HepG2 (cell line): Measurements from ENCODE around the gene CLIC4. TPM values are rescaled to one million over a fixed set of nuclear protein-coding genes. Genes with fewer than 3 reads are reported as not detected.
A peak's percentile ranks its signal among the peaks of the same experiment; 100 is the strongest.

ENCODE experiments used
- BRCA1 ChIP-seq: sonication (generic); formaldehyde crosslinking; IDR thresholded peaks from 2 replicates; pipeline ENCODE4 v1.4.0; 2020; ENCODE audit warnings: missing genetic modification reagents
- FLYWCH1 ChIP-seq: sonication (generic); formaldehyde crosslinking; IDR thresholded peaks from 2 replicates; pipeline ENCODE4 v1.8.1; 2023; ENCODE audit warnings: mild to moderate bottlenecking, missing genetic modification reagents
- HNF1B ChIP-seq: sonication (generic); formaldehyde crosslinking; IDR thresholded peaks from 2 replicates; pipeline ENCODE4 v1.5.1; 2020; ENCODE audit warnings: mild to moderate bottlenecking, moderate library complexity, missing genetic modification reagents
- HOXA3 ChIP-seq: sonication (generic); formaldehyde crosslinking; IDR thresholded peaks from 2 replicates; pipeline ENCODE4 v1.5.0; 2020; ENCODE audit warnings: missing genetic modification reagents
- KLF15 ChIP-seq: sonication (generic); formaldehyde crosslinking; IDR thresholded peaks from 2 replicates; pipeline ENCODE4 v1.8.1; 2023; ENCODE audit warnings: borderline replicate concordance, mild to moderate bottlenecking, inconsistent platforms, missing genetic modification reagents, mixed read lengths
- KLF6 ChIP-seq: IDR thresholded peaks from 2 replicates; pipeline ENCODE4 v1.8.0; 2016; ENCODE audit warnings: missing biosample characterization, missing genetic modification reagents
- PHB2 ChIP-seq: fragments of 450-650 bp; IDR thresholded peaks from 2 replicates; pipeline ENCODE4 v1.6.1; 2018; ENCODE audit not compliant: partially characterized antibody
- POLR2A ChIP-seq, 2 experiments: IDR thresholded peaks; 2 replicates each; pipeline ENCODE4 v1.6.1; 2011; ENCODE audit warnings: low read depth in 2 of 2, low read length in 2 of 2, mild to moderate bottlenecking in 1 of 2, moderate library complexity in 1 of 2; ENCODE audit not compliant: insufficient read depth in 1 of 2
- PRPF4 ChIP-seq: fragments of 200-400 bp; formaldehyde crosslinking; IDR thresholded peaks from 2 replicates; pipeline ENCODE4 v1.6.1; 2016; ENCODE audit warnings: low read length, low read depth; ENCODE audit not compliant: poor library complexity, severe bottlenecking
- ZNF256 ChIP-seq: sonication (generic); formaldehyde crosslinking; conservative IDR thresholded peaks from 2 replicates; pipeline ENCODE4 v1.4.0; 2020; ENCODE audit warnings: missing genetic modification reagents
- ZNF331 ChIP-seq: sonication (generic); formaldehyde crosslinking; IDR thresholded peaks from 2 replicates; pipeline ENCODE4 v1.4.0; 2020; ENCODE audit warnings: missing genetic modification reagents
- ZNF333 ChIP-seq: sonication (generic); formaldehyde crosslinking; IDR thresholded peaks from 2 replicates; pipeline ENCODE4 v1.4.0; 2020; ENCODE audit warnings: mild to moderate bottlenecking, missing genetic modification reagents, borderline replicate concordance
- ZNF337 ChIP-seq: sonication (generic); formaldehyde crosslinking; IDR thresholded peaks from 2 replicates; pipeline ENCODE4 v1.5.1; 2020; ENCODE audit warnings: missing genetic modification reagents, low read depth, mild to moderate bottlenecking, borderline replicate concordance
- ZNF354B ChIP-seq: sonication (generic); formaldehyde crosslinking; IDR thresholded peaks from 2 replicates; pipeline ENCODE4 v1.8.0; 2022; ENCODE audit warnings: mild to moderate bottlenecking, missing genetic modification reagents
- ZNF674 ChIP-seq: sonication (generic); formaldehyde crosslinking; IDR thresholded peaks from 2 replicates; pipeline ENCODE4 v1.5.0; 2020; ENCODE audit warnings: low read depth, mild to moderate bottlenecking, missing genetic modification reagents
- ZNF761 ChIP-seq: sonication (generic); formaldehyde crosslinking; conservative IDR thresholded peaks from 2 replicates; pipeline ENCODE4 v1.4.0; 2020; ENCODE audit warnings: mild to moderate bottlenecking, missing genetic modification reagents
- ZNF83 ChIP-seq: sonication (generic); formaldehyde crosslinking; IDR thresholded peaks from 2 replicates; pipeline ENCODE4 v1.4.0; 2020; ENCODE audit warnings: missing genetic modification reagents, mild to moderate bottlenecking, borderline replicate concordance
- ZSCAN22 ChIP-seq: sonication (generic); formaldehyde crosslinking; IDR thresholded peaks from 2 replicates; pipeline ENCODE4 v1.4.0; 2020; ENCODE audit warnings: mild to moderate bottlenecking, missing genetic modification reagents
- polyA plus RNA-seq, 8 experiments: library from polyadenylated mRNA; depleted of rRNA in 3 of 8; stranded (reverse) in 7 of 8; unstranded in 1 of 8; fragments of >200 nt; fragmentation: Illumina TruSeq in 4 of 8; extraction: Trizol in 4 of 8; gene quantifications; 2 replicates each; pipeline versions ENCODE4 v1.2.1 to v1.2.3, GENCODE V29; 2011 to 2016; ENCODE audit warnings: low read depth in 4 of 8, missing spikeins in 1 of 8, mixed read lengths in 1 of 8; ENCODE audit not compliant: insufficient read depth in 1 of 8
- total RNA-seq, 5 experiments: library from RNA; depleted of rRNA; stranded (reverse); fragments of >200 nt; fragmentation: Illumina TruSeq; extraction: Trizol; gene quantifications; 2 replicates each; pipeline ENCODE4 v1.2.3, GENCODE V29; 2016; ENCODE audit warnings: low read depth in 1 of 5
- TF ChIP-seq, protein P1 (sequence below): sonication (generic); formaldehyde crosslinking; IDR thresholded peaks from 2 replicates; pipeline ENCODE4 v1.5.0; 2020; ENCODE audit warnings: missing genetic modification reagents
- TF ChIP-seq, protein P2 (sequence below): IDR thresholded peaks from 2 replicates; pipeline ENCODE4 v1.6.1; 2012; ENCODE audit warnings: low read length, improper control_type of control experiment
- TF ChIP-seq, protein P3 (sequence below): sonication (generic); formaldehyde crosslinking; IDR thresholded peaks from 2 replicates; pipeline ENCODE4 v1.8.0; 2022; ENCODE audit warnings: missing genetic modification reagents, mild to moderate bottlenecking, inconsistent platforms, borderline replicate concordance
- TF ChIP-seq, protein P4 (sequence below): sonication (generic); formaldehyde crosslinking; IDR thresholded peaks from 2 replicates; pipeline ENCODE4 v1.5.0; 2020; ENCODE audit warnings: missing genetic modification reagents

Gene CLIC4
- total and polyA plus RNA-seq, 2 of the 13 experiments (the other 11 are each of a cell fraction or from before 2014, with no cell fraction given) = 23.3 to 77.4 TPM

DNA sequence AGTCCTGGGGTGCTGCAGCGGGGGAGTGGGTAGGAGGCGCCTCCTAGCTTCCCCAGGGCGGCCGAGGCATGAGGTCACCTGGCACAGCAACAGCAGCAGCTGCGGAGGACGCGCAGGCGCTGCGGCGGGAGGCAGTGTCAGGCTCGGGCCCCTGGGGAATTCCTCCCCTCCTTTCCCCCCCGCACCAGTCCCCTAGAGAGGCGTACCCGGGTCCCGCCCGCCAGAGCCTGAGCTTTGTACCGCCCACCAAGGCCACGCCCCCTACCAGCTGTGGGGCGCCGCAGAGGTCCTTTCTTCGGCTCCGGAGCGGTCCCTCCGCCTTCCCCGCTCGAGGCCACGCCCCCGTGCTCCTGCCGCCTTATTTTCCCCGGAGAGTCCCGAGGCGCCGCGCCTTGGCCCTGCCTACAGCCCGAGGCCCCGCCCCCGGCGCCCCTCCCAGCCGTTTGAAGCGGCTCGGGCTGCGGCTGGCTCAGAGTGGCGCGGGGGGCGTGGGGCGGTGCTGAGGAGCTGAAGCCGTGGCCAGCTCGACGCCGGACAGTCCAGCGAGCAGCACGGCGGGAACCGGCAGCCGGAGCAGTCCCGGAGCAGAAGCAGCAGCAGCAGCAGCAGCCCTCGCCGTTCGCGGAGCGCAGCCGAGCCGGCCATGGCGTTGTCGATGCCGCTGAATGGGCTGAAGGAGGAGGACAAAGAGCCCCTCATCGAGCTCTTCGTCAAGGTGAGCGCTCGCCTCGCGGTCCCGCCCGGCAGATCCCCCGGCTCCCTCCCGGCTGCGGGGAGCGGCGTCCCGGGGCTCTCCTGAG, at the start of gene CLIC4 (continued):
- TF ChIP-seq KLF15 (CRISPR knock-in tag) (no peak), BRCA1 (CRISPR knock-in tag) (no peak), FLYWCH1 (no peak), HNF1B (peak; percentile 91), HOXA3 (CRISPR knock-in tag) (peak; percentile 9), ZNF331 (CRISPR knock-in tag) (peak; percentile 72), ZNF333 (CRISPR knock-in tag) (0 out of 2 replicates have a peak, but pooled peaks have one; percentile 17), KLF6 (CRISPR knock-in tag) (peak; percentile 48; the same call in 1 of the 2 replicates), ZNF83 (no peak), ZNF354B (CRISPR knock-in tag) (no peak), ZNF337 (CRISPR knock-in tag) (no peak), ZNF256 (CRISPR knock-in tag) (0 out of 2 replicates have a peak, but pooled peaks have one; percentile 30), ZSCAN22 (CRISPR knock-in tag) (no peak), ZNF674 (CRISPR knock-in tag) (peak; percentile 62), PRPF4 (no peak), PHB2 (no peak), POLR2A (IDR thresholded peaks at IDR 0.05; ENCODE audit: insufficient read depth in 1 of 2, low read depth in 2 of 2, low read length in 2 of 2) (peak; percentile 86 to 96), ZNF761 (0 out of 2 replicates have a peak, but pooled peaks have one; percentile 62)
- TF ChIP-seq, protein P1, sequence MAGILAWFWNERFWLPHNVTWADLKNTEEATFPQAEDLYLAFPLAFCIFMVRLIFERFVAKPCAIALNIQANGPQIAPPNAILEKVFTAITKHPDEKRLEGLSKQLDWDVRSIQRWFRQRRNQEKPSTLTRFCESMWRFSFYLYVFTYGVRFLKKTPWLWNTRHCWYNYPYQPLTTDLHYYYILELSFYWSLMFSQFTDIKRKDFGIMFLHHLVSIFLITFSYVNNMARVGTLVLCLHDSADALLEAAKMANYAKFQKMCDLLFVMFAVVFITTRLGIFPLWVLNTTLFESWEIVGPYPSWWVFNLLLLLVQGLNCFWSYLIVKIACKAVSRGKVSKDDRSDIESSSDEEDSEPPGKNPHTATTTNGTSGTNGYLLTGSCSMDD (CRISPR knock-in tag) = no peak
- TF ChIP-seq, protein P2, sequence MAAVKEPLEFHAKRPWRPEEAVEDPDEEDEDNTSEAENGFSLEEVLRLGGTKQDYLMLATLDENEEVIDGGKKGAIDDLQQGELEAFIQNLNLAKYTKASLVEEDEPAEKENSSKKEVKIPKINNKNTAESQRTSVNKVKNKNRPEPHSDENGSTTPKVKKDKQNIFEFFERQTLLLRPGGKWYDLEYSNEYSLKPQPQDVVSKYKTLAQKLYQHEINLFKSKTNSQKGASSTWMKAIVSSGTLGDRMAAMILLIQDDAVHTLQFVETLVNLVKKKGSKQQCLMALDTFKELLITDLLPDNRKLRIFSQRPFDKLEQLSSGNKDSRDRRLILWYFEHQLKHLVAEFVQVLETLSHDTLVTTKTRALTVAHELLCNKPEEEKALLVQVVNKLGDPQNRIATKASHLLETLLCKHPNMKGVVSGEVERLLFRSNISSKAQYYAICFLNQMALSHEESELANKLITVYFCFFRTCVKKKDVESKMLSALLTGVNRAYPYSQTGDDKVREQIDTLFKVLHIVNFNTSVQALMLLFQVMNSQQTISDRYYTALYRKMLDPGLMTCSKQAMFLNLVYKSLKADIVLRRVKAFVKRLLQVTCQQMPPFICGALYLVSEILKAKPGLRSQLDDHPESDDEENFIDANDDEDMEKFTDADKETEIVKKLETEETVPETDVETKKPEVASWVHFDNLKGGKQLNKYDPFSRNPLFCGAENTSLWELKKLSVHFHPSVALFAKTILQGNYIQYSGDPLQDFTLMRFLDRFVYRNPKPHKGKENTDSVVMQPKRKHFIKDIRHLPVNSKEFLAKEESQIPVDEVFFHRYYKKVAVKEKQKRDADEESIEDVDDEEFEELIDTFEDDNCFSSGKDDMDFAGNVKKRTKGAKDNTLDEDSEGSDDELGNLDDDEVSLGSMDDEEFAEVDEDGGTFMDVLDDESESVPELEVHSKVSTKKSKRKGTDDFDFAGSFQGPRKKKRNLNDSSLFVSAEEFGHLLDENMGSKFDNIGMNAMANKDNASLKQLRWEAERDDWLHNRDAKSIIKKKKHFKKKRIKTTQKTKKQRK = no peak
- TF ChIP-seq, protein P3, sequence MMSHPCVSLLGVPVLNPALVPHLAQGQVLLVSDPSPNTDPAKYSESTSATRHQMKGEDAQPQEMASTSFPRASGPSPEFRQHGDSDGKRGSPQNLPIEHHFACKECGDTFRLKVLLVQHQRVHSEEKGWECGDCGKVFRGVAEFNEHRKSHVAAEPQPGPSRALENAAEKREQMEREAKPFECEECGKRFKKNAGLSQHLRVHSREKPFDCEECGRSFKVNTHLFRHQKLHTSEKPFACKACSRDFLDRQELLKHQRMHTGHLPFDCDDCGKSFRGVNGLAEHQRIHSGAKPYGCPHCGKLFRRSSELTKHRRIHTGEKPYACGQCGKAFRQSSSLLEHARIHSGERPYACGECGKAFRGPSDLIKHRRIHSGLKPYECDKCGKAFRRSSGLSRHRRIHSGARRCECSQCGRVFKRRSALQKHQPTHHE (CRISPR knock-in tag) = no peak; the same call in 1 of the 2 replicates
- TF ChIP-seq, protein P4, sequence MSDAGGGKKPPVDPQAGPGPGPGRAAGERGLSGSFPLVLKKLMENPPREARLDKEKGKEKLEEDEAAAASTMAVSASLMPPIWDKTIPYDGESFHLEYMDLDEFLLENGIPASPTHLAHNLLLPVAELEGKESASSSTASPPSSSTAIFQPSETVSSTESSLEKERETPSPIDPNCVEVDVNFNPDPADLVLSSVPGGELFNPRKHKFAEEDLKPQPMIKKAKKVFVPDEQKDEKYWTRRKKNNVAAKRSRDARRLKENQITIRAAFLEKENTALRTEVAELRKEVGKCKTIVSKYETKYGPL = no peak
